ENCODE results near the gene KCNQ1. TPM values are rescaled to one million over a fixed set of nuclear protein-coding genes. Genes with fewer than 3 reads are reported as not detected.

KCNQ1 gene
- total RNA-seq, 2 donors from 2014 or later: 4.4 to 25.3 TPM

GRCh38 chr11:2877474-2877873 lies 432.7 kb downstream of the KCNQ1 start:
- Histone ChIP-seq H3K4me3 (no peak overlapping the region), H3K4me1 (ENCODE audit: control insufficient read depth in 1 of 2, low read depth in 2 of 2) (peaks cover 0 to 7% of the 10 kb centered on the region in 2 donors), H3K36me3 (no peaks in the 10 kb centered on the region), H3K27me3 (replicated peaks; ENCODE audit: insufficient read depth) (no peaks in the 10 kb centered on the region), H3K9me3 (no peaks in the 10 kb centered on the region), H3K27ac (no peak overlapping the region)
- DNase-seq (ENCODE audit: low spot score) (no peak), ATAC-seq (ENCODE audit: insufficient number of reproducible peaks, low FRiP score, low read depth) (no peak)
- TF ChIP-seq CTCF (IDR thresholded peaks at IDR 0.05): no peak

- Histone ChIP-seq H3K27me3 (replicated peaks; ENCODE audit: insufficient read depth) (no peaks in the 10 kb centered on the region), H3K36me3 (no peaks in the 10 kb centered on the region), H3K9me3 (no peaks in the 10 kb centered on the region), H3K4me3 (no peak overlapping the region), H3K4me1 (ENCODE audit: control insufficient read depth in 1 of 2, low read depth in 2 of 2) (peaks cover 8 to 15% of the 10 kb centered on the region in 2 donors), H3K27ac (no peak overlapping the region)
- DNase-seq (ENCODE audit: low spot score) (no peak), ATAC-seq (ENCODE audit: insufficient number of reproducible peaks, low FRiP score, low read depth) (no peak)
- no peak for TF ChIP-seq CTCF (IDR thresholded peaks at IDR 0.05)
Observed at GRCh38 chr11:2878782-2879181, 434.0 kb downstream of the KCNQ1 start.

GRCh38 chr11:2880646-2881045 lies 435.8 kb downstream of the KCNQ1 start:
- Histone ChIP-seq H3K36me3 (no peaks in the 10 kb centered on the region), H3K27me3 (replicated peaks; ENCODE audit: insufficient read depth) (no peaks in the 10 kb centered on the region), H3K4me1 (ENCODE audit: control insufficient read depth in 1 of 2, low read depth in 2 of 2) (peaks cover 8 to 15% of the 10 kb centered on the region in 2 donors), H3K27ac (no peak overlapping the region), H3K9me3 (no peaks in the 10 kb centered on the region), H3K4me3 (no peak overlapping the region)
- TF ChIP-seq CTCF (IDR thresholded peaks at IDR 0.05): no peak
- DNase-seq (ENCODE audit: low spot score): no peak
- ATAC-seq (ENCODE audit: insufficient number of reproducible peaks, low FRiP score, low read depth): no peak

- Histone ChIP-seq H3K9me3 (no peaks in the 10 kb centered on the region), H3K4me3 (no peak overlapping the region), H3K4me1 (ENCODE audit: control insufficient read depth in 1 of 2, low read depth in 2 of 2) (peaks cover 8 to 15% of the 10 kb centered on the region in 2 donors), H3K36me3 (no peaks in the 10 kb centered on the region), H3K27me3 (replicated peaks; ENCODE audit: insufficient read depth) (no peaks in the 10 kb centered on the region), H3K27ac (no peak overlapping the region)
- ATAC-seq (ENCODE audit: insufficient number of reproducible peaks, low FRiP score, low read depth): no peak
- TF ChIP-seq CTCF (IDR thresholded peaks at IDR 0.05): no peak
- no peak for DNase-seq (ENCODE audit: low spot score)
Observed at GRCh38 chr11:2881076-2881980, 436.5 kb downstream of the KCNQ1 start.

- H3K4me1 ChIP-seq (ENCODE audit: control insufficient read depth in 1 of 2, low read depth in 2 of 2): peaks cover 8 to 15% of the 10 kb centered on the region in 2 donors
- no peak for ATAC-seq (ENCODE audit: insufficient number of reproducible peaks, low FRiP score, low read depth)
- no peak for DNase-seq (ENCODE audit: low spot score)
- H3K27ac ChIP-seq: no peak overlapping the region
- no peak for TF ChIP-seq CTCF (IDR thresholded peaks at IDR 0.05)
- no peaks in the 10 kb centered on the region for H3K9me3 ChIP-seq
- H3K27me3 ChIP-seq (replicated peaks; ENCODE audit: insufficient read depth): no peaks in the 10 kb centered on the region
- H3K36me3 ChIP-seq: no peaks in the 10 kb centered on the region
- no peak overlapping the region for H3K4me3 ChIP-seq
Observed at GRCh38 chr11:2881981-2882375, 437.2 kb downstream of the KCNQ1 start.
